Immature natural killer cell (primary cell): ENCODE data around the gene GRID1. TPM values are rescaled to one million over a fixed set of nuclear protein-coding genes. Genes with fewer than 3 reads are reported as not detected.
A peak's percentile ranks its signal among the peaks of the same experiment; 100 is the strongest.

Experiments used
- DNase-seq, 3 donors: peaks; one replicate each; pipeline ENCODE4 v3.0.0; 2022; ENCODE audit warnings: mixed read lengths in 1 of 3
- H3K27ac Mint-ChIP-seq, 6 donors: one replicate each; pipeline ENCODE4 v1.8.0; 2020; ENCODE audit warnings: mixed read lengths in 6 of 6, mild to moderate bottlenecking in 5 of 6, inconsistent platforms in 4 of 6, moderate library complexity in 3 of 6
- H3K27me3 Mint-ChIP-seq, 3 donors: one replicate each; pipeline ENCODE4 v1.8.0; 2020 to 2021; ENCODE audit warnings: low read depth in 3 of 3, mild to moderate bottlenecking in 3 of 3, mixed read lengths in 3 of 3, moderate library complexity in 3 of 3, inconsistent platforms in 1 of 3
- H3K36me3 Mint-ChIP-seq, 3 donors: one replicate each; pipeline ENCODE4 v1.8.0; 2020; ENCODE audit warnings: mixed read lengths in 3 of 3, inconsistent platforms in 2 of 3, mild to moderate bottlenecking in 2 of 3
- H3K4me1 Mint-ChIP-seq, 2 donors: one replicate each; pipeline ENCODE4 v1.8.0; 2020; ENCODE audit warnings: inconsistent platforms in 2 of 2, mild to moderate bottlenecking in 2 of 2, mixed read lengths in 2 of 2, moderate library complexity in 1 of 2
- H3K4me3 Mint-ChIP-seq, 5 donors: one replicate each; pipeline ENCODE4 v1.8.0; 2020; ENCODE audit warnings: mild to moderate bottlenecking in 5 of 5, mixed read lengths in 5 of 5, inconsistent platforms in 3 of 5, moderate library complexity in 3 of 5
- H3K9me3 Mint-ChIP-seq, 6 donors: one replicate each; pipeline ENCODE4 v1.8.0; 2020; ENCODE audit warnings: mild to moderate bottlenecking in 6 of 6, mixed read lengths in 6 of 6, inconsistent platforms in 4 of 6, moderate library complexity in 3 of 6
- polyA plus RNA-seq, 3 donors: library from polyadenylated mRNA; unstranded; fragments of 300-500 nt; fragmentation: Illumina TruSeq; gene quantifications; one replicate each; pipeline ENCODE4 v1.2.3, GENCODE V29; 2021

GRID1 gene
- polyA plus RNA-seq, 3 donors from 2014 or later, result not detected

DNA sequence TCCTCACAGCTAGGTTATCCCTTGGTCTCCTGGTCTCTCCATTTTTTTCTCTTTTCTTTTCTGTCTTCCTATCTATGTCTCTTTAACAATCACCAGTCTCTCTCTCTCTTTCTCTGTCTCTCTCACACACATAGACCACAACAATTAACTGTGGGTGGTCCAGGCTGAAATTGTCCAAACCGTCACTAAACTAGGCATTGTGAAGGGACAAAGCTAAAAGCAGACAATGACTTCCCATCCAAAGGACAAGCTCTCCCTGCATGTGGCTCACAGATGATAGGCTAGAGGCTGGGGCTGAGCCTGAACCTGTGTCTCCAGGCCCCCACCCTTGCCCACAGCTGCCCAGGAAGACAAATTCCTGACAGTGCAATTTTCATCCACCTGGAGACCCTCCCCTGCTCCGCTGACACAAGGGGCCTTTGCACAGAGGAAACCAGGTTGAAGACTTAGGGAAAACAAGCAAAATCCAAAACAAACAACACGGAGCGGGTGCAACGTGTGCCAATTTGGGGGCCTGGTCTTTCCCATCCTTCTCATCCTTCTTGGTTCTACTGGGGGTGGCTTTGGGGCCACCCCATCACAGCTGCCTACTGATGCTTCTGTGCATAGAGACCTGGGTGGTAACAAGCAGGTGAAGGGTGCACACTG is 755.4 kb downstream of the GRID1 start:
- peaks cover 30 to 39% of the 10 kb centered on the region in 2 donors for H3K4me1 Mint-ChIP-seq
- peak overlapping the region in 1 of 6 donors; percentile 53 for H3K27ac Mint-ChIP-seq
- no peak for DNase-seq
- H3K4me3 Mint-ChIP-seq, result no peak overlapping the region
- no peaks in the 10 kb centered on the region for H3K36me3 Mint-ChIP-seq
- H3K9me3 Mint-ChIP-seq, result peaks cover 0 to 8% (median 5%) of the 10 kb centered on the region in 6 donors
- peaks cover 2 to 12% (median 3%) of the 10 kb centered on the region in 3 donors for H3K27me3 Mint-ChIP-seq

DNA sequence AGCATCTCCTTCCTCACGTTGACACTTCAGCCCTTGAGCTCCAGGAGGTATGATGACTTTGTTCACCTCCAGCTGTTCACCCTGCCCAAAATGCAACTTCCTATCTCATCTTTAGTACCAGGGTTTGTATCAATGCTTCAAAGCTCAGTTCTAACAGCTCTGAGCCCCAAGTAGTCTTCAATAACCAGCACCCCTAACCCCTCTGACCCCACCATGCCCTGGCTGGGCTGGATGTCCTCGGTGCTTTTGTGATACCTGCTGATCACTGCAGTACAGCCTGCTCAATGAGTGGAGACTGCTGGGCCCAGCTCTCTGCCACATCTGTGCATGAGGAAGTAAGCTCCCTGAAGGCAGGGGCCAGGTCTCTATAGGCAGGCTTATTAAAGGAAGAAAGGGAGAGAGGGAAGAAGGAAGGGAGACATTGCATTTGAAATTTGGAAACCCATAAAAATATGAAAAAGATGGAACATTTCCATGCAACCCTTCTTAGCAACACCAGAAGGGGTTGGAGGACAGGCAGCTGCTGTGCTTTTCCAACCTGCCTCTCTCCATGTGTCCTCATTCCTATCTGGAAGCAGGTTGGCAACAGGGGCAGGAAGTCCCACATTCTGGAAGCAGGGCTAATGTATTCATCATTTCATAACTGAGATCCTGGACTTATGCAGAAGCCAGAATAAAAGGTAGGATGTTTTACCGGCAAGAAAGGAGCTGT is 756.1 kb downstream of the GRID1 start:
- Mint-ChIP-seq H3K27ac (peak overlapping the region in 1 of 6 donors; percentile 53), H3K4me3 (no peak overlapping the region), H3K36me3 (no peaks in the 10 kb centered on the region), H3K27me3 (peaks cover 2 to 11% (median 3%) of the 10 kb centered on the region in 3 donors), H3K9me3 (peaks cover 0 to 8% (median 5%) of the 10 kb centered on the region in 6 donors), H3K4me1 (peaks cover 30 to 39% of the 10 kb centered on the region in 2 donors)
- DNase-seq, result no peak

DNA sequence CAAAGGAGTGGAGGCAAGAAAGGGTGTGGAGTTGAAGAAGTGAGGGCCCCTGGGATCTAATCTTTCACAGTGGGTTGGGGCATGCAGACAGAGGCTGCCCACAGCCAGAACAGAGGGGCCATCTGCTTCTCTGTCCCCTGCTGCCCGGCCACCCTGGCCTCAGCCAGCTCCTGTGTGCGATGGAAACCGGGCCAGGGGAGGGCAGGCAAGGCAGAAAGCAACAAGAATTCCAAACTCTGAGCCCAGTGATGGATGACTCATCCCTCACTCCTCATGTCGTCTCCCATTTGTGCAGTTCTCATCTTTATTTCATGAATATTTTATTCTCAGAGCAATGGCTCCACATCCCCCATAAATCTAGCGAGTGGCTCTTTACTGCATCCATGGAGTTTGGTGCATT is 757.1 kb downstream of the GRID1 start:
- no peaks in the 10 kb centered on the region for H3K36me3 Mint-ChIP-seq
- H3K27ac Mint-ChIP-seq, result peak overlapping the region in 1 of 6 donors; percentile 53
- peaks cover 0 to 8% (median 5%) of the 10 kb centered on the region in 6 donors for H3K9me3 Mint-ChIP-seq
- peak overlapping the region in 1 of 5 donors; percentile 50 for H3K4me3 Mint-ChIP-seq
- no peak for DNase-seq
- H3K27me3 Mint-ChIP-seq, result peaks cover 2 to 11% (median 3%) of the 10 kb centered on the region in 3 donors
- peaks cover 26 to 33% of the 10 kb centered on the region in 2 donors for H3K4me1 Mint-ChIP-seq

DNA sequence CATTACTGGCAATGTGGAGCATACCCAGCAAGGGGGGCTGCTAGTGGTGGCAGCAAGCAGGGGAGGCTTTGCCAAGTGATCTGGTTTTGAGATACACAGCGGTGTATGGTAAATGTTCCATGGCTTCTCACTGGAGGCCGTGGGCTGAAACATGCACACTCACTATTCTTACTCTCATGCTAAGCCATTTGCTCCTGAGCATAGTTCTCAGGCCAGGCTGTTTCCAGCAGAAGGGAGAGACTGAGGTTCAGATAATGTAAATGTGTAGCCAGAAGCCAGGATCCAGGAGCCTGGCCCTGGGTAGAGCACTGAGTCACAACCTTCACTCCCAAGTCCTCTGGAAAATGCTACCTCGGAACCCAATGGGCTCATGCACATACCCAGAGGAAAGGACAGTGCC is 757.9 kb downstream of the GRID1 start:
- Mint-ChIP-seq H3K27ac (no peak overlapping the region), H3K27me3 (peaks cover 2 to 10% (median 3%) of the 10 kb centered on the region in 3 donors), H3K36me3 (no peaks in the 10 kb centered on the region), H3K4me1 (peaks cover 18 to 25% of the 10 kb centered on the region in 2 donors), H3K4me3 (no peak overlapping the region), H3K9me3 (peaks cover 0 to 8% (median 5%) of the 10 kb centered on the region in 6 donors)
- no peak for DNase-seq

DNA sequence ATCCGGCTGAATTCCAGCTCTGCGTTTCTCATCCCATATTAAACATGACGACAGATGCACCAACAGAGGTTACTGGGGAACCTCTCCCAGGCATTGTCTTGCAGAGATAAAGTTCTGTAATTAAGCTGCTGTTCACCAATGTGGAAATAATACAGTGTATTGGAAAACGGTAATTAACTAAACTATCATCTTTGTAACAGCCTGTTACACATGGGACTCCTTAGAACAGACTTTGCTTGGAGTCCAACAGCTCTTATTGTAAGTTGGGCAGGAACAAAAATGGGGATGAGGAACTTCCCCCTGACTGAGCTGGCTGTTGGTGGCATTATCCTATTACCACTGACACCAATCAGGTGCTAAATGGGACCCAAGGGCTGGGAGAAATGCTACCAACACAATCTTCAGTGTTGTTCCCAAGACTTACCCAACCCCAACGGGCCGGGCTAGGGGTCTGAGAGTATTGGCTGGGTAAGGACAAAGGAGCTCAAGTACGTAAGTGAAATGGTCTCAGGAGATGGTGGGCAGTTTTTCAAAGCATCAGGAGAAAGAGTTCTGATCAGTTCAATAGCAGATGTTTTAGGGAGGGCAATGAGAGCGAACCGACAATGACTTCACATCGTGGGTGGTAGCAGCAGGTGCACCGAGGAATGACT is 759.4 kb downstream of the GRID1 start:
- peaks cover 12 to 21% of the 10 kb centered on the region in 2 donors for H3K4me1 Mint-ChIP-seq
- H3K27me3 Mint-ChIP-seq, result peaks cover 2 to 4% (median 3%) of the 10 kb centered on the region in 3 donors
- peaks cover 0 to 8% (median 4%) of the 10 kb centered on the region in 6 donors for H3K9me3 Mint-ChIP-seq
- H3K27ac Mint-ChIP-seq, result no peak overlapping the region
- DNase-seq, result no peak
- no peaks in the 10 kb centered on the region for H3K36me3 Mint-ChIP-seq
- no peak overlapping the region for H3K4me3 Mint-ChIP-seq

DNA sequence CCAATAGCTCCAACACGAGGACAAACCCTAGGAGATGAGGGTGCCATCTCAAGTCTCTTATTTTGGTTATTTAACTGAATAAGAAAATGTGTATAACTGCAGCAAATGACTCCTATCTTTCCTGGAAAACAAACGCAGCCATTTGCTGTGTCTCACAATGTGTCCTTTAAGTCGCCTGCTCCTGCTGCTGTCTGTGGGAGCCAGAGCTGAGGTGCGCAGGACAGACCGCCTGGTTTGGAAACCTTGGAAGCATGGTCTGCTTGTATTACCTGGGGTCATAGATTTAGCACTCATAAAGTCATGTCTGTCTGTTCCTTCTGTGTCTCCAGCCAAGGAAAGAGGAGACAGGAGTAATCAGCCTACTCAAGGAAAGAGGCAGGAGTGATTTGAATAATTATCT is 760.2 kb downstream of the GRID1 start:
- DNase-seq, result no peak
- H3K9me3 Mint-ChIP-seq, result peaks cover 0 to 8% (median 3%) of the 10 kb centered on the region in 6 donors
- peaks cover 5 to 16% of the 10 kb centered on the region in 2 donors for H3K4me1 Mint-ChIP-seq
- H3K4me3 Mint-ChIP-seq, result no peak overlapping the region
- peaks cover 2 to 3% (median 2%) of the 10 kb centered on the region in 3 donors for H3K27me3 Mint-ChIP-seq
- no peaks in the 10 kb centered on the region for H3K36me3 Mint-ChIP-seq
- no peak overlapping the region for H3K27ac Mint-ChIP-seq

DNA sequence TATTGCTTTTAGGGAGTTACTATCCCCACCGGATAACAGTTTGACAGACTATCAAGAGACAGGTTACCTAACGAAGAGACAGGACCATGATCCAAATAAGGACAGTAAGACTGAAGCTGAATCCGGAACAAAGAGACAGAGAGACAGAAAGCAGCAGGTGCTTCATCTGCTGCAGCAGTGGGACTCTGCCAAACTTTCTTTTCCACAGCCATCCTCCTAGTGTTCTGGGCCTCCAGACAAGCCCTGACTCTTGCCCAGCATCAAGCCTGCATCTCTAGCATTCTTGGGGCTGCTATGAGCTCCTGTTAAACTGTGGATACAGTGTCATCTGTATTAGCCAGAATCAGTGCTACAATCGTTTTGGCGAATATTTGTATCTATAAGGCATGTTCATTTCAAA is 761.7 kb downstream of the GRID1 start:
- Mint-ChIP-seq H3K9me3 (peaks cover 0 to 8% (median 1%) of the 10 kb centered on the region in 6 donors), H3K27ac (no peak overlapping the region), H3K36me3 (no peaks in the 10 kb centered on the region), H3K27me3 (peaks cover 0 to 3% (median 2%) of the 10 kb centered on the region in 3 donors), H3K4me3 (no peak overlapping the region), H3K4me1 (peaks cover 5 to 12% of the 10 kb centered on the region in 2 donors)
- no peak for DNase-seq

DNA sequence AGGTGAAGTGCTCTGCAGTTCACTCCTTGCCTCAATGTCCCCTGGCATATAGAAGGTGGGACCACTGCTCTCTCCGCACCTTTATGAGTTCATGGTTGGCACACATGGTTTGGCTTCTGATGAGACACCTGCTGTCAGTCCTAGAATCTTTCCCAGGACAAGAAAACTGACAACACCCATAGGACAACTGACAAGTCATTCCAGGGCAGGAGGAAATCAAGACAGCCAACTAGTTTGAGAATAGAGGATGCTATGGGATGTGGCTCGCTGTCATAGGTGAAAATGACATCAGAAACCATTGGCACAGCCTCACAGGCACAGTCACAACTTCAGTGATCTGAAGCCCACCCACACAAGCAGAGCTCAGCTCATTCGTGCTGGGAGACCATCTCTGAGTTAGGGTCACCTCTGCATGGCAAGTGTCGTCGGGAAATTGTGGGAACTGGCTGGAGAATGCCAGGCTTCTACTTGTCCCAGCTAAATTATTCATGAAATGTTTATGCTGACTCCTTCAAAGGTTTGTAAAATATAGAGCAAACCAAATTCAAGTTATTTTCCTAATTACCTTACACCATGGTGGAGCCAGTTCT is 762.4 kb downstream of the GRID1 start:
- no peak overlapping the region for H3K27ac Mint-ChIP-seq
- peaks cover 0 to 8% (median 1%) of the 10 kb centered on the region in 6 donors for H3K9me3 Mint-ChIP-seq
- H3K4me3 Mint-ChIP-seq, result no peak overlapping the region
- peaks cover under 1 to 5% (median 4%) of the 10 kb centered on the region in 3 donors for H3K27me3 Mint-ChIP-seq
- peaks cover 5 to 12% of the 10 kb centered on the region in 2 donors for H3K4me1 Mint-ChIP-seq
- DNase-seq, result no peak
- no peaks in the 10 kb centered on the region for H3K36me3 Mint-ChIP-seq

DNA sequence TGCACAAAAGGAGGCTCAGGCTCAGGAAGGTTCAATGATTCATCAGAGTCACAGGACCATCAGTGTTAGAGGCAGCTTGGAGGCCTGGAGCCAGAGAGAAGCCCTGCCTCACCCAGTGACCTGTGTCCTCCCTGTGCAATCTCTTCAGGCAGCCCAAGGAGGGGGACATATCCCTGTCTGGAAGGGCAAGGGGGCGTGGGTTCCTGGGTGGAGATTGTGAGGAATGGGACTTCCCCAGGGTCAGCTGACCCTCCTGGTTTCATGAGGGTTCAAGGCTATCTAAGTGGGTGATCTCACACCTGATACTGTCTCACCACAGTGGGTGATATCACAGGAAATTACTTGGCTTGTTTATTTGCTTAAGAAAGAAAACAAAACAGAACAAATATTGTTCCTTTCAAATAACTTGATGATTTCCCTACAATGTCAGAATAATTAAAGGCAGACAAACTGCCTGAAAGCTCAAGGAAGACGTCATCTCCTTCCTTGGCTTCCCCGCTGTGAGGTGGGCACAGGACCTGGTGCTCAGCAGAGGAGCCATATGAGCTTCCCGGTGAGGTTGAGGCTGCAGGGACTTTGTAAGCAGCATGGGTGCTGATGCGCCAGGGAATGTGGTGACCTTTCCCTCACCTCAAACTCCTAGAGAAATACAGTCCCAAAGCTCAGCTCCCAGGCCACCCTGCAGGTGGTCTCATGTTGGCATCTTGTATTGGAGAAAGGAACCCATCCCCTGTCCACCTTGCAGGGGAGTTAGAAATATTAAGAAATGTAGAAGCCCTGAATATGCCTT is 763.2 kb downstream of the GRID1 start:
- Mint-ChIP-seq H3K4me1 (peaks cover 5 to 12% of the 10 kb centered on the region in 2 donors), H3K4me3 (no peak overlapping the region), H3K27ac (no peak overlapping the region), H3K27me3 (peaks cover 2 to 4% (median 4%) of the 10 kb centered on the region in 3 donors), H3K36me3 (no peaks in the 10 kb centered on the region), H3K9me3 (peaks cover 0 to 4% (median 1%) of the 10 kb centered on the region in 6 donors)
- DNase-seq, result no peak

DNA sequence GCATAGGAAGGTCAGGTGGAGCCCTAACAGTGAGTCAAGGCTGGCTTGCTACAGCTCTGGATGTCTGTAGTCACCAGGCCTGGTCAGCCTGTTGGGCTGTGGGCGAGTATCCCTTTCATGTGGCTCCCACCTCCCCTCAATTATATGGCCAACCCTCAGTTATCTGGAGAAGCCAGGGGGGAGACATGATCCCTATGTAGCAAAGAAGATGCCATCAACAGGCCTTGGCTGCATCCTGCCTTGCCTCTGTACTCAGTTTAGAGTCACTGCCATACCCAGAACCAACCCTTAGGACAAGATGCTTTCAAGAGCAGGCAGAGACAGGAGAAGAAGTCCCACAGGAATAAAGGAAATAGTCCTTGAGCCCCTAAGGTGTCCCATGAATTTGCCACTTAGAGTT is 763.9 kb downstream of the GRID1 start:
- Mint-ChIP-seq H3K27me3 (peaks cover 2 to 4% (median 4%) of the 10 kb centered on the region in 3 donors), H3K4me3 (no peak overlapping the region), H3K9me3 (peaks cover 0 to 4% (median 0%) of the 10 kb centered on the region in 6 donors), H3K4me1 (peaks cover 5 to 12% of the 10 kb centered on the region in 2 donors), H3K36me3 (no peaks in the 10 kb centered on the region), H3K27ac (no peak overlapping the region)
- DNase-seq, result no peak

DNA sequence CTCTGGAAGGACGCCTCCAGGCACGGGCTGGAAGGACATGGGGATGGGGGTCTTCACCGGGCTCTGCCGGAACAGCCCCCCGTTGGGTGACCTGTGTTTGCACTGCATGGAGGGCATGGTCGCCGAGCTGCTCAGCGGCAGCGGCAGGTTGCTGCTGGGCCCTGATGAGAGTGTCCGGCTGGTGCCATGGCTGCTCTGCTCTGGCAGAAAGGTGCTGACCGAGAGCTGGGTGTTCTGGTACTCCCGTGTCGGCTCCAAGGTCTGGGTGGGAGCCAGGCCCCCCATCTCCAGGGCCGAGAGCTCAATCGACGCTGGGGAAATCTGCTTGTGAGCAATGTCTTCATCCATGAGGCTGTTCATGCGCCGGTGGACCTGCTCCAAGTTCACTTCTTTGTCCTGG is 764.3 kb downstream of the GRID1 start:
- Mint-ChIP-seq H3K9me3 (peaks cover 0 to 3% (median 0%) of the 10 kb centered on the region in 6 donors), H3K27ac (no peak overlapping the region), H3K4me3 (no peak overlapping the region), H3K4me1 (peaks cover 5 to 12% of the 10 kb centered on the region in 2 donors), H3K36me3 (no peaks in the 10 kb centered on the region), H3K27me3 (peaks cover 2 to 4% (median 4%) of the 10 kb centered on the region in 3 donors)
- no peak for DNase-seq

DNA sequence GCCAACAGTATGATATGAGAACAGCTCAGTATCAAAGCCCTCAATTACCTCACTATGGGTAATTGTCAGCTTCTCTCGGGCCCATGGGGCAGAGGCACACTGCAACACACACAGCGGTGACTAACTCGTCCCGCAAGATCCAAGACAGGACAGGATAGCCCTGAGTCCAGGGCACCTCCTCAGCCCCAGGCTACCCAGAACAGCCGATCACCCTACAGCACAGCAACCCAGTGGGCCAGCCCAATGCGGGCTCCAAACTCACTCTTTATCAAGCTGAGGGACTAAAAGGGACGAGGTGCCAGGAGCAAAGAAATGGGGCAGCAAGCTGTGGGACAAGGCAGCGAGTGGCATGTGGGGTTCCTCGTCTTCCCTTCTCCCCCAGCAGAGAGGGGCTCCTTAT is 765.1 kb downstream of the GRID1 start:
- DNase-seq, result no peak
- Mint-ChIP-seq H3K36me3 (no peaks in the 10 kb centered on the region), H3K4me3 (no peak overlapping the region), H3K9me3 (peaks cover 0 to 2% (median 0%) of the 10 kb centered on the region in 6 donors), H3K27me3 (peaks cover 2 to 4% (median 4%) of the 10 kb centered on the region in 3 donors), H3K27ac (no peak overlapping the region), H3K4me1 (peaks cover 5 to 12% of the 10 kb centered on the region in 2 donors)

DNA sequence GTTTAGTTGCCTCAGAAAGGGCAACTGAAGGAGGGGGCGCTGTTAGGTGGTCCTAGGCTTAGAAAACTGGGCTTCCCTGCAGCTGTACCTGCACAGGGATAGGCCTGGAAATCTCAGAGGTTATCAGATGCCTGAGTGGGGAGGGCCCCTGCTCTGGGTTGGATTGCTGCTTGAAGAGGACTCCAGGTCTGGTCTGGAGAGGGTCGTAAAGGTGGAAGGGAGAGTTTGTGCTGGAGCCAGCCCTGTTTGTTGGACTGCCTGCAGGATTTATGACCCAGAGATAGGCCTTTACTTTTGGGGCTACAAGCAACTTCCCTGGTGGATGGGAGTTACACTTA is 765.9 kb downstream of the GRID1 start:
- Mint-ChIP-seq H3K27ac (no peak overlapping the region), H3K36me3 (no peaks in the 10 kb centered on the region), H3K27me3 (peaks cover 2 to 4% (median 4%) of the 10 kb centered on the region in 3 donors), H3K4me1 (peaks cover 5 to 12% of the 10 kb centered on the region in 2 donors), H3K4me3 (no peak overlapping the region), H3K9me3 (peaks cover 0 to 2% (median 0%) of the 10 kb centered on the region in 6 donors)
- no peak for DNase-seq
